Osteoblast (primary cell): ENCODE data around the gene GPR158. TPM values are rescaled to one million over a fixed set of nuclear protein-coding genes. Genes with fewer than 3 reads are reported as not detected.

ENCODE experiments used
- DNase-seq: peaks from one replicate; pipeline ENCODE4 v3.0.0; 2011; ENCODE audit warnings: low spot score, mixed read lengths; ENCODE audit not compliant: insufficient read length; ENCODE audit errors: missing footprints
- H2AFZ ChIP-seq: 2 replicates; pipeline ENCODE4 v1.6.0; 2011; ENCODE audit warnings: mild to moderate bottlenecking, low read length
- H3K27ac ChIP-seq: 2 replicates; pipeline ENCODE4 v1.5.1; 2011; ENCODE audit warnings: mild to moderate bottlenecking, low read depth, low read length, moderate library complexity
- H3K27me3 ChIP-seq: 2 replicates; pipeline ENCODE4 v1.6.0; 2012; ENCODE audit warnings: mild to moderate bottlenecking, control low read depth, inconsistent platforms, low read length, moderate library complexity; ENCODE audit not compliant: insufficient read depth
- H3K36me3 ChIP-seq: 2 replicates; pipeline ENCODE4 v1.5.1; 2011; ENCODE audit warnings: mild to moderate bottlenecking, low read length, control low read depth, moderate library complexity; ENCODE audit not compliant: insufficient read depth
- H3K4me1 ChIP-seq: 2 replicates; pipeline ENCODE4 v1.5.1; 2011; ENCODE audit warnings: mild to moderate bottlenecking, low read length, control low read depth, moderate library complexity; ENCODE audit not compliant: insufficient read depth
- H3K4me2 ChIP-seq: 2 replicates; pipeline ENCODE4 v1.6.0; 2011; ENCODE audit warnings: mild to moderate bottlenecking, low read length; ENCODE audit not compliant: insufficient read depth
- H3K4me3 ChIP-seq: fragments of 200-600 bp; sonication (generic); 3 replicates; pipeline ENCODE4 v1.5.1; 2012; ENCODE audit warnings: mild to moderate bottlenecking, low read length, inconsistent platforms; ENCODE audit not compliant: insufficient read depth
- H3K79me2 ChIP-seq: 2 replicates; pipeline ENCODE4 v1.6.0; 2012; ENCODE audit warnings: mild to moderate bottlenecking, low read length, control low read depth, inconsistent platforms; ENCODE audit not compliant: insufficient read depth
- H3K9me3 ChIP-seq: 2 replicates; pipeline ENCODE4 v1.5.1; 2011; ENCODE audit warnings: low read depth, low read length, control low read depth
- H4K20me1 ChIP-seq: 2 replicates; pipeline ENCODE4 v1.6.0; 2012; ENCODE audit warnings: mild to moderate bottlenecking, low read length, control low read depth; ENCODE audit not compliant: insufficient read depth
- total RNA-seq: library from RNA; depleted of rRNA; stranded (reverse); fragments of >200 nt; gene quantifications from 2 replicates; pipeline ENCODE4 v1.2.3, GENCODE V29; 2012
- TF ChIP-seq, protein P1 (sequence below): IDR thresholded peaks from 2 replicates; pipeline ENCODE4 v1.5.1; 2011; ENCODE audit warnings: mild to moderate bottlenecking, low read depth, low read length, moderate library complexity; ENCODE audit errors: extremely low read depth

The GPR158 gene
- total RNA-seq, 1 donor = under 0.01 TPM

DNA sequence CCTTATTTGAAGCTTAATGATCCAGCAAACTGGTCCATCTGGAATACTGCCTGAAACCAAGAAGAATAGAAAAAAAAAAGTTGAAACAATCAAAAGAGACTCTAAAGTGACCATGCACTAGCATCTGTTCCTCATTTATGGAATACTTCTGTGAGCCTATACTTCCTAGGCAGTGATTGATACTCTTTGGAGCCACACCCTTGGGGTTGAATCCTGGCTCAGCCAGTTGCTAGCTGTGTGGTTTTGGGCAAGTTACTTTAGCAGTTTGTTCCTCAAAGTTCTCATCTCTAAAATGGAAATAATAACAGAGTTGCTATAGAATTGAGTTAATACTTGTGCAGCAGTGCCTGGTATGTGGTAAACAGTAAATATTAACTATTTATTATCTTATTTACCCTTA lies 208.9 kb downstream of the GPR158 start:
- Histone ChIP-seq H3K4me2 (no peak overlapping the region), H3K9me3 (no peaks in the 10 kb centered on the region), H3K36me3 (no peaks in the 10 kb centered on the region), H4K20me1 (no peaks in the 10 kb centered on the region), H3K4me3 (no peak overlapping the region), H2AFZ (no peak overlapping the region), H3K27ac (no peak overlapping the region), H3K27me3 (no peaks in the 10 kb centered on the region), H3K4me1 (no peaks in the 10 kb centered on the region), H3K79me2 (no peaks in the 10 kb centered on the region)
- TF ChIP-seq, protein P1, sequence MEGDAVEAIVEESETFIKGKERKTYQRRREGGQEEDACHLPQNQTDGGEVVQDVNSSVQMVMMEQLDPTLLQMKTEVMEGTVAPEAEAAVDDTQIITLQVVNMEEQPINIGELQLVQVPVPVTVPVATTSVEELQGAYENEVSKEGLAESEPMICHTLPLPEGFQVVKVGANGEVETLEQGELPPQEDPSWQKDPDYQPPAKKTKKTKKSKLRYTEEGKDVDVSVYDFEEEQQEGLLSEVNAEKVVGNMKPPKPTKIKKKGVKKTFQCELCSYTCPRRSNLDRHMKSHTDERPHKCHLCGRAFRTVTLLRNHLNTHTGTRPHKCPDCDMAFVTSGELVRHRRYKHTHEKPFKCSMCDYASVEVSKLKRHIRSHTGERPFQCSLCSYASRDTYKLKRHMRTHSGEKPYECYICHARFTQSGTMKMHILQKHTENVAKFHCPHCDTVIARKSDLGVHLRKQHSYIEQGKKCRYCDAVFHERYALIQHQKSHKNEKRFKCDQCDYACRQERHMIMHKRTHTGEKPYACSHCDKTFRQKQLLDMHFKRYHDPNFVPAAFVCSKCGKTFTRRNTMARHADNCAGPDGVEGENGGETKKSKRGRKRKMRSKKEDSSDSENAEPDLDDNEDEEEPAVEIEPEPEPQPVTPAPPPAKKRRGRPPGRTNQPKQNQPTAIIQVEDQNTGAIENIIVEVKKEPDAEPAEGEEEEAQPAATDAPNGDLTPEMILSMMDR = no peak
- no peak for DNase-seq

DNA sequence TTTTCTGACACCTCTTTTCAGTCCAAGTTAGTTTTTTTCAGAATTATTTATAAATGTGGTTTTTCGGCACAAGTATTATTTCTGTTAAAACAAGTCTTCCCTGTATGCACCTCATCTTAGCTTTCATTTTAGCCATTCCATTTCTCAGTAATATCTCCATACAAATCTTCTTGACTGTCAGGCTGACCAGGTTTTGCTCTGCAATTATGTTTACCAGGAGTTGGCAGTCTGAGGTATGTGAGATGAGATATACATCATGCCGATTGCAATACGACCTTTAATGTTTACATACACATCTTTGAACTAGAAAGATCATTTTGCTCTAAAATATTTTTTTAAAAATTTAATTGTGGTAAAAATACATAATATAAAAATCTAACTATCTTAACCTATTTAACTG lies 209.8 kb downstream of the GPR158 start:
- Histone ChIP-seq H3K4me1 (no peaks in the 10 kb centered on the region), H3K4me2 (no peak overlapping the region), H3K4me3 (no peak overlapping the region), H3K9me3 (no peaks in the 10 kb centered on the region), H4K20me1 (no peaks in the 10 kb centered on the region), H3K79me2 (no peaks in the 10 kb centered on the region), H3K27ac (no peak overlapping the region), H2AFZ (no peak overlapping the region), H3K27me3 (no peaks in the 10 kb centered on the region), H3K36me3 (no peaks in the 10 kb centered on the region)
- TF ChIP-seq, protein P1 = no peak
- DNase-seq = no peak

DNA sequence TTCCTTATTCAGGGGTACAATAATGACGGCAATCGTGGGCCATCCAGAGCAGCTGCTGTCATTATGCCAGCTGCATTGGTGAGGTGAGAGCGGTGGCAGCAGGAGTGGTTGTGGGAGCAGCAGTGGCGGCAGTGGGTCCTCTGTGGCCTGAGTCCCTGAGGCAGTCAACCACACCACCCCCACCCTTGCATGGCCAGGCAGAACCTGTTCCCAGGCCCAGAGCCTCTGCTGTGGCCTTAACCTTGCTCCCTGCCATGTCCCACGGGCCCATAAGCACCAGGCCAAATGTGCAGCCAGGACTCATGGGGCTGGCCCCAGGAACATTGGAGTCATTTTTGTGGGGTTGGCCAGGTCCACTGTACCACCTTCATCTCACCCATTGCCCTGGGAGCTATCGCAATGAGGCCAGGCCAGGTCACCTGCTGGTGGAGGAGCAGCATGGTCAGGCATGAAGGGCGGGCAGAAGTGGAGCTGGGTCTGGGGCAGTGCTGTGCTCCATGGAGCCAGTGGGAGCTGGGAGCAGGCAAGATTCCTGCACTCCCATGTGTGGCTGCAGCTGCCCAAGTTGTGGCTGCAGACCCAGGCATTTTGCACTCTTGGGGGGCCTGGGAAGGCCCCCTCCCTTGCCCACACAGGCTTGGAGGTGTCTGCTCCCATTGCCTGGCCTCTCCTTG lies 213.5 kb downstream of the GPR158 start:
- TF ChIP-seq, protein P1 = no peak
- Histone ChIP-seq H2AFZ (no peak overlapping the region), H3K4me2 (no peak overlapping the region), H3K79me2 (no peaks in the 10 kb centered on the region), H3K36me3 (no peaks in the 10 kb centered on the region), H3K4me3 (no peak overlapping the region), H3K9me3 (no peaks in the 10 kb centered on the region), H4K20me1 (no peaks in the 10 kb centered on the region), H3K4me1 (no peaks in the 10 kb centered on the region), H3K27me3 (no peaks in the 10 kb centered on the region), H3K27ac (no peak overlapping the region)
- DNase-seq = peak; percentile 14

DNA sequence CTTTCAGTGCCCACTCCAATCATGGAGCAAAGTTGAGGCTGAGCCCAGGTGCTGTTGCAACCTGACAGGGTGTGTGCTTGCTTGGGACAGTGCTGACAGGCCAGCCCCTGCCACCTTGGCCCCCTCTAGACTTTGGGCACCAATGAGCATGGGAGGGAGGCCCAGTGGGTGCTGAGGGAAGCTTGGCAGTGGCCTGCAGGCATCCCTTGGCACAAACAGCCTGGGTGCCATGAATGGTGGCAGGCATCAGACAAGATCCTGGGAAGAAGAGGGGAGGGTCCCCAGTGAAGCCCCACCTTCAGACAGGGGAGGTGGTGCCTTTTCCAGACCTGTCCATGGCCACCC lies 214.0 kb downstream of the GPR158 start:
- Histone ChIP-seq H3K4me1 (no peaks in the 10 kb centered on the region), H4K20me1 (no peaks in the 10 kb centered on the region), H3K4me3 (no peak overlapping the region), H3K27me3 (no peaks in the 10 kb centered on the region), H3K9me3 (no peaks in the 10 kb centered on the region), H3K27ac (no peak overlapping the region), H3K4me2 (no peak overlapping the region), H2AFZ (no peak overlapping the region), H3K36me3 (no peaks in the 10 kb centered on the region), H3K79me2 (no peaks in the 10 kb centered on the region)
- TF ChIP-seq, protein P1 = no peak
- peak; percentile 34 for DNase-seq
